Stomach (tissue), 4 donors: ENCODE results near the gene GPC5.

Experiments
- POLR2A ChIP-seq, 4 donors: fragments of 450-650 bp; IDR thresholded peaks; one replicate each; pipeline ENCODE4 v1.6.1; 2016; ENCODE audit warnings: antibody characterized with exemption in 4 of 4, control low read depth in 2 of 4, mild to moderate bottlenecking in 1 of 4, moderate library complexity in 1 of 4
- TF ChIP-seq, protein P1 (sequence below), 7 experiments: fragments of 450-650 bp in 4 of 7; fragments of 200-600 bp in 3 of 7; sonication (generic) in 3 of 7; IDR thresholded peaks; one replicate each; pipeline ENCODE4 v1.5.1; 2016 to 2019; ENCODE audit warnings: antibody characterized with exemption in 7 of 7, control low read depth in 2 of 7, mild to moderate bottlenecking in 1 of 7

DNA sequence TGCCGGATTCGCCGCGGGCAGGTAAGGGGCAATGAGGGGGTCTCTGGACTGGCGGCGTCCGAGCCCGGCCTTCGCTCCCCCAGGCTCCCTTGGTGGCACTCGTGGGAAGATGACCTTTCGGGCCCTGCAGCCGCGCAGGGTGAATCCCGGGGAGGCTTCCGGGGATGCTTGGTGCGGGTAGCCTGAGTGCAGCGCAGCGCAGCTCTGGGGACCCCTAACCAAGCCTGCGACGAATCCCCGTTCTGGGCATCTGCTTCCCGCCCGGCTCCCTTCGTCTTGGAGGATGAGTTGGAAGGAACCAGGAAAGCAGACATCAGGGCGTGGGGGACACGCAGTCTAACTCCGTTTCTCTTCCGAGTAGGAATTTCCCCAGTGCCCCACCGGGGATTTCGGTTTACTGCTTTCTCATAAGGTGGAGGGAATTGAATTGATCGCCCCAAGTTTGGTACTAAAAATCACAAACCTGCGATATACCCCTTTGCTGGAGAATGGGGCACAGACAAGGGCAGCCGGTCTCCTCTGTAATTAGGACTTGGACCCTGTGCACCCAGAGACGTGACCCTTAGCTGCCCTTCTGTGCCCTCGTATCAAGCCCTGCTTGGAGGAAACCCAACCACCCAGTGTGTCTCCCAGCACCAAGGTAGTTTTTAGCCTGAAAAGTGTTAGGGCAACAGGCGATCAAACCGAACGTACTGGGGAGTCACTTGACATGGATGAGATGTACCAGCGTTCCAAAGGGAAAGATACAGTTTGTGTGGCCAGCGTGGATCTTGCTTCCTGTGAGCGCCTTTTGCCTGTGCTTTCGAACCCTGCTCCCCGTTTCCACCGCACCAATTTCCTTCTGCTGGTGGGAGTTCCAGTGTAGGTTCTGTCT is 1.0 kb downstream of the GPC5 start:
- TF ChIP-seq POLR2A (IDR thresholded peaks at IDR 0.05), result no peak
- TF ChIP-seq, protein P1, sequence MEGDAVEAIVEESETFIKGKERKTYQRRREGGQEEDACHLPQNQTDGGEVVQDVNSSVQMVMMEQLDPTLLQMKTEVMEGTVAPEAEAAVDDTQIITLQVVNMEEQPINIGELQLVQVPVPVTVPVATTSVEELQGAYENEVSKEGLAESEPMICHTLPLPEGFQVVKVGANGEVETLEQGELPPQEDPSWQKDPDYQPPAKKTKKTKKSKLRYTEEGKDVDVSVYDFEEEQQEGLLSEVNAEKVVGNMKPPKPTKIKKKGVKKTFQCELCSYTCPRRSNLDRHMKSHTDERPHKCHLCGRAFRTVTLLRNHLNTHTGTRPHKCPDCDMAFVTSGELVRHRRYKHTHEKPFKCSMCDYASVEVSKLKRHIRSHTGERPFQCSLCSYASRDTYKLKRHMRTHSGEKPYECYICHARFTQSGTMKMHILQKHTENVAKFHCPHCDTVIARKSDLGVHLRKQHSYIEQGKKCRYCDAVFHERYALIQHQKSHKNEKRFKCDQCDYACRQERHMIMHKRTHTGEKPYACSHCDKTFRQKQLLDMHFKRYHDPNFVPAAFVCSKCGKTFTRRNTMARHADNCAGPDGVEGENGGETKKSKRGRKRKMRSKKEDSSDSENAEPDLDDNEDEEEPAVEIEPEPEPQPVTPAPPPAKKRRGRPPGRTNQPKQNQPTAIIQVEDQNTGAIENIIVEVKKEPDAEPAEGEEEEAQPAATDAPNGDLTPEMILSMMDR (IDR thresholded peaks at IDR 0.05), result no peak
